H9 (cell line): Measurements from ENCODE around the gene FYCO1. TPM values are rescaled to one million over a fixed set of nuclear protein-coding genes. Genes with fewer than 3 reads are reported as not detected.

Experiments
- DNase-seq: peaks from one replicate; pipeline ENCODE4 v3.0.0-alpha.2; 2017
- H2AFZ ChIP-seq: one replicate; pipeline ENCODE4 v1.6.1; 2013; ENCODE audit warnings: mild to moderate bottlenecking, low read length, control low read depth, moderate library complexity
- H2AK5ac ChIP-seq: 2 replicates; pipeline ENCODE4 v1.6.1; 2013; ENCODE audit warnings: low read length, control low read depth, mixed read lengths; ENCODE audit not compliant: insufficient read length
- H2BK120ac ChIP-seq: one replicate; pipeline ENCODE4 v1.6.1; 2013; ENCODE audit warnings: low read depth, mild to moderate bottlenecking, low read length, control low read depth, inconsistent platforms; ENCODE audit not compliant: poor library complexity, severe bottlenecking
- H2BK12ac ChIP-seq: 2 replicates; pipeline ENCODE4 v1.6.1; 2013; ENCODE audit warnings: low read length, control low read depth, mixed read lengths, low read depth; ENCODE audit not compliant: insufficient read length
- H2BK15ac ChIP-seq: 2 replicates; pipeline ENCODE4 v1.6.1; 2013; ENCODE audit warnings: low read depth, low read length, control low read depth
- H2BK20ac ChIP-seq: one replicate; pipeline ENCODE4 v1.6.1; 2013; ENCODE audit warnings: low read depth, mild to moderate bottlenecking, low read length, control low read depth, inconsistent platforms; ENCODE audit not compliant: poor library complexity, severe bottlenecking
- H2BK5ac ChIP-seq: 2 replicates; pipeline ENCODE4 v1.6.1; 2013; ENCODE audit warnings: low read length, control low read depth, mixed read lengths; ENCODE audit not compliant: insufficient read length
- H3K14ac ChIP-seq: 2 replicates; pipeline ENCODE4 v1.6.1; 2013; ENCODE audit warnings: low read length, control low read depth; ENCODE audit not compliant: insufficient read depth
- H3K18ac ChIP-seq: 2 replicates; pipeline ENCODE4 v1.6.1; 2013; ENCODE audit warnings: low read depth, mild to moderate bottlenecking, mixed read lengths, low read length, control low read depth; ENCODE audit not compliant: insufficient read length
- H3K23ac ChIP-seq: 2 replicates; pipeline ENCODE4 v1.6.1; 2013; ENCODE audit warnings: low read length, control low read depth, mixed read lengths, low read depth; ENCODE audit not compliant: insufficient read length
- H3K23me2 ChIP-seq: 2 replicates; pipeline ENCODE4 v1.6.1; 2013; ENCODE audit warnings: low read depth, mild to moderate bottlenecking, mixed read lengths, low read length, control low read depth; ENCODE audit not compliant: insufficient read length, poor library complexity, severe bottlenecking
- H3K27ac ChIP-seq: 2 replicates; pipeline ENCODE4 v1.5.1; 2013; ENCODE audit warnings: low read length, control low read depth, mixed read lengths, low read depth; ENCODE audit not compliant: insufficient read length
- H3K27me3 ChIP-seq: 2 replicates; pipeline ENCODE4 v1.6.1; 2013; ENCODE audit warnings: low read length, control low read depth, inconsistent platforms; ENCODE audit not compliant: insufficient read depth
- H3K4ac ChIP-seq: 2 replicates; pipeline ENCODE4 v1.6.1; 2013; ENCODE audit warnings: low read depth, mild to moderate bottlenecking, control low read depth, inconsistent platforms, low read length, moderate library complexity
- H3K4me1 ChIP-seq: 2 replicates; pipeline ENCODE4 v1.6.1; 2013; ENCODE audit warnings: low read length, control low read depth, inconsistent platforms; ENCODE audit not compliant: insufficient read depth
- H3K4me2 ChIP-seq: 2 replicates; pipeline ENCODE4 v1.6.1; 2013; ENCODE audit warnings: low read length, control low read depth, mixed read lengths; ENCODE audit not compliant: insufficient read length, insufficient read depth
- H3K56ac ChIP-seq: 2 replicates; pipeline ENCODE4 v1.6.1; 2013; ENCODE audit warnings: low read depth, mild to moderate bottlenecking, mixed read lengths, low read length, control low read depth; ENCODE audit not compliant: insufficient read length
- H3K79me1 ChIP-seq: 2 replicates; pipeline ENCODE4 v1.6.1; 2013; ENCODE audit warnings: low read depth, mild to moderate bottlenecking, moderate library complexity, low read length, control low read depth, inconsistent platforms; ENCODE audit not compliant: insufficient read depth, poor library complexity, severe bottlenecking
- H3K79me2 ChIP-seq: 2 replicates; pipeline ENCODE4 v1.6.1; 2013; ENCODE audit warnings: low read length, control low read depth, inconsistent platforms; ENCODE audit not compliant: insufficient read depth
- H3K9ac ChIP-seq: 2 replicates; pipeline ENCODE4 v1.6.1; 2013; ENCODE audit warnings: low read length, control low read depth, mixed read lengths; ENCODE audit not compliant: insufficient read length; ENCODE audit errors: extremely low read depth
- H3K9me3 ChIP-seq: one replicate; pipeline ENCODE4 v1.6.1; 2013; ENCODE audit warnings: low read depth, low read length, inconsistent platforms; ENCODE audit not compliant: control insufficient read depth
- H3T11ph ChIP-seq: one replicate; pipeline ENCODE4 v1.6.1; 2013; ENCODE audit warnings: mild to moderate bottlenecking, low read length, control low read depth, inconsistent platforms
- H4K20me1 ChIP-seq: one replicate; pipeline ENCODE4 v1.6.1; 2013; ENCODE audit not compliant: control insufficient read depth, insufficient read length, insufficient read depth
- H4K5ac ChIP-seq: 2 replicates; pipeline ENCODE4 v1.6.1; 2013; ENCODE audit warnings: low read depth, mild to moderate bottlenecking, mixed read lengths, low read length, control low read depth; ENCODE audit not compliant: insufficient read length
- H4K8ac ChIP-seq: replicated peaks from 2 replicates; pipeline ENCODE4 v1.6.1; 2013; ENCODE audit warnings: low read length, control low read depth, mixed read lengths, low read depth; ENCODE audit not compliant: insufficient read length
- H4K91ac ChIP-seq: 2 replicates; pipeline ENCODE4 v1.6.1; 2013; ENCODE audit warnings: low read depth, mild to moderate bottlenecking, moderate library complexity, mixed read lengths, low read length, control low read depth; ENCODE audit not compliant: insufficient read length
- H3K27ac Mint-ChIP-seq, 3 experiments: 2 replicates in 2 of 3; 3 replicates in 1 of 3; pipeline ENCODE4 v1.8.0; 2020 to 2021; ENCODE audit warnings: mixed read lengths in 3 of 3, mild to moderate bottlenecking in 1 of 3, moderate library complexity in 1 of 3
- H3K27me3 Mint-ChIP-seq: 2 replicates; pipeline ENCODE4 v1.8.0; 2021; ENCODE audit warnings: low read depth, mild to moderate bottlenecking, moderate library complexity, mixed read lengths
- H3K36me3 Mint-ChIP-seq, 3 experiments: 2 replicates in 2 of 3; 3 replicates in 1 of 3; pipeline ENCODE4 v1.8.0; 2020 to 2021; ENCODE audit warnings: low read depth in 3 of 3, mixed read lengths in 3 of 3; ENCODE audit not compliant: insufficient read depth in 1 of 3
- H3K4me1 Mint-ChIP-seq, 2 experiments: 2 replicates each; pipeline ENCODE4 v1.8.0; 2020; ENCODE audit warnings: mixed read lengths in 2 of 2
- H3K4me3 Mint-ChIP-seq, 2 experiments: 2 replicates in 1 of 2; 3 replicates in 1 of 2; pipeline ENCODE4 v1.8.0; 2020 to 2021; ENCODE audit warnings: mild to moderate bottlenecking in 2 of 2, mixed read lengths in 2 of 2, moderate library complexity in 1 of 2
- H3K9me3 Mint-ChIP-seq, 2 experiments: 2 replicates in 1 of 2; 3 replicates in 1 of 2; pipeline ENCODE4 v1.8.0; 2020; ENCODE audit warnings: mild to moderate bottlenecking in 2 of 2, mixed read lengths in 2 of 2, moderate library complexity in 1 of 2
- CTCF ChIP-seq: fragments of 200-600 bp; sonication (generic); conservative IDR thresholded peaks from 3 replicates; pipeline ENCODE4 v1.8.0; 2021; ENCODE audit warnings: antibody characterized with exemption, mild to moderate bottlenecking
- WGBS: extraction: QIAGEN DNeasy Blood & Tissue Kit; methylation state at CpG from one replicate; pipeline ENCODE4 v1.1.7; 2013; ENCODE audit warnings: missing lambda C conversion rate, low lambda C conversion rate, mixed read lengths; ENCODE audit not compliant: insufficient read length; ENCODE audit errors: extremely low coverage; 5-methylcytosine and 5-hydroxymethylcytosine counted together
- total RNA-seq: library from RNA; stranded (reverse); gene quantifications from 2 replicates; pipeline ENCODE4 v1.2.1, GENCODE V29; 2021

The FYCO1 gene
- total RNA-seq, 1 experiment from 2014 or later, result 10.4 TPM

DNA sequence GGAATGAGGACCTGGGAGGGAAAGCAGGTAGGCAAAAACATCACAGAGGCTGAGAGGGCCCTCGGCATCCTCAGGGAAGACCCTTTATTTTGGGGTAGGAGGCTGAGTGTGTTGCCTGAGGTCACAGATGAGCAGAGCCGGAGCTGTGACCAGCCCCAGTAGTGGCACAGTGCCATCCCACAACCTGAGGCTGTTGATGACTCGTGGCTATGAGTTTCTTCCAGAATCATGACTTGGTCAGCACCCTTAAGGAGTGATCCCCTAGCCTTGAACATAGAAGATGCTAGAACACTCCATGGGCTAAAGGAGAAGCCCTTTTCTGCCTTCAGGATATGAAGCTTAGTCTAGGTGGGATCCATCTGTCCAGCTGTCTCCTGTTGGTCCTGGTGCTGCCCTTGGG is 71.9 kb downstream of the FYCO1 start:
- no peak overlapping the region for H4K91ac ChIP-seq
- H2BK5ac ChIP-seq, result no peak overlapping the region
- no peaks in the 10 kb centered on the region for H3K27me3 ChIP-seq
- no peak overlapping the region for H3K56ac ChIP-seq
- no peaks in the 10 kb centered on the region for H3K9me3 Mint-ChIP-seq
- no peak overlapping the region for H2BK15ac ChIP-seq
- peaks cover 7 to 64% (median 53%) of the 10 kb centered on the region in 3 experiments; a peak in 6 of 7 replicates for H3K36me3 Mint-ChIP-seq
- H2BK120ac ChIP-seq, result no peak overlapping the region
- no peak overlapping the region for H3K4me3 Mint-ChIP-seq
- no peak overlapping the region for H3K4ac ChIP-seq
- H3K79me1 ChIP-seq, result no peaks in the 10 kb centered on the region
- H3T11ph ChIP-seq, result no peak overlapping the region
- no peak overlapping the region for H3K14ac ChIP-seq
- H2AFZ ChIP-seq, result no peak overlapping the region
- no peak overlapping the region for H3K27ac ChIP-seq
- H3K4me1 ChIP-seq, result no peaks in the 10 kb centered on the region
- no peak overlapping the region for H3K18ac ChIP-seq
- WGBS, result no CpG with 5 or more reads among the region's 3 CpGs
- H3K4me1 Mint-ChIP-seq, result no peaks in the 10 kb centered on the region
- H3K9ac ChIP-seq, result no peak overlapping the region
- no peaks in the 10 kb centered on the region for H3K9me3 ChIP-seq
- H4K20me1 ChIP-seq, result no peaks in the 10 kb centered on the region
- no peak overlapping the region for H4K5ac ChIP-seq
- H3K27ac Mint-ChIP-seq, result no peak overlapping the region
- no peak for DNase-seq
- no peak overlapping the region for H2BK20ac ChIP-seq
- no peaks in the 10 kb centered on the region for H3K79me2 ChIP-seq
- H4K8ac ChIP-seq, result no peak overlapping the region
- no peak overlapping the region for H3K23ac ChIP-seq
- no peaks in the 10 kb centered on the region; the same call in 1 of the 2 replicates for H3K27me3 Mint-ChIP-seq
- no peak overlapping the region for H3K4me2 ChIP-seq
- H3K23me2 ChIP-seq, result no peaks in the 10 kb centered on the region
- no peak for TF ChIP-seq CTCF
- no peak overlapping the region for H2BK12ac ChIP-seq
- H2AK5ac ChIP-seq, result no peak overlapping the region
